Neural cell (in vitro differentiated cells): ENCODE measurements around the gene PTPRN2. TPM values are rescaled to one million over a fixed set of nuclear protein-coding genes. Genes with fewer than 3 reads are reported as not detected.

Source experiments
- H2AFZ ChIP-seq: fragments of 200-600, 300-800 bp; sonication (generic), shearing (Covaris generic); 2 replicates; pipeline ENCODE4 v1.6.0; 2014; ENCODE audit warnings: low read depth, mild to moderate bottlenecking, antibody characterized with exemption, low read length, moderate library complexity
- H3F3A ChIP-seq: fragments of 200-600 bp; shearing (Covaris generic); 2 replicates; pipeline ENCODE4 v1.6.1; 2016; ENCODE audit warnings: mild to moderate bottlenecking, moderate library complexity, mixed read lengths, antibody characterized with exemption, low read length; ENCODE audit not compliant: insufficient read depth, poor library complexity, severe bottlenecking
- H3K27ac ChIP-seq: fragments of 200-600, 300-800 bp; sonication (generic), shearing (Covaris generic); 2 replicates; pipeline ENCODE4 v1.5.1; 2014; ENCODE audit warnings: mild to moderate bottlenecking, low read length, moderate library complexity
- H3K27me3 ChIP-seq: fragments of 300-800, 200-600 bp; sonication (generic), shearing (Covaris generic); 2 replicates; pipeline ENCODE4 v1.6.0; 2014; ENCODE audit warnings: mild to moderate bottlenecking, low read depth, low read length, moderate library complexity; ENCODE audit not compliant: insufficient read depth
- H3K36me3 ChIP-seq: fragments of 300-800, 200-600 bp; sonication (generic), shearing (Covaris generic); 2 replicates; pipeline ENCODE4 v1.5.1; 2014; ENCODE audit warnings: mild to moderate bottlenecking, antibody characterized with exemption, low read length, moderate library complexity; ENCODE audit not compliant: insufficient read depth
- H3K4me2 ChIP-seq: fragments of 300-800, 200-600 bp; sonication (generic), shearing (Covaris generic); 2 replicates; pipeline ENCODE4 v1.6.0; 2014; ENCODE audit warnings: mild to moderate bottlenecking, low read length
- H3K4me3 ChIP-seq: fragments of 300-800, 200-600 bp; sonication (generic), shearing (Covaris generic); 2 replicates; pipeline ENCODE4 v1.5.1; 2014; ENCODE audit warnings: mild to moderate bottlenecking, low read length, moderate library complexity
- H3K79me2 ChIP-seq: fragments of 200-600 bp; shearing (Covaris generic); replicated peaks from 2 replicates; pipeline ENCODE4 v1.6.0; 2014; ENCODE audit warnings: mild to moderate bottlenecking, low read length, moderate library complexity; ENCODE audit not compliant: insufficient read depth
- H3K9ac ChIP-seq: fragments of 300-800, 200-600 bp; sonication (generic), shearing (Covaris generic); 2 replicates; pipeline ENCODE4 v1.6.1; 2016; ENCODE audit warnings: mild to moderate bottlenecking, low read length, mixed read lengths
- H3K9me2 ChIP-seq: fragments of 200-600 bp; shearing (Covaris generic); 2 replicates; pipeline ENCODE4 v1.6.1; 2016; ENCODE audit warnings: mild to moderate bottlenecking, low read length, mixed read lengths; ENCODE audit not compliant: insufficient read depth
- H3K9me3 ChIP-seq: fragments of 200-600, 300-800 bp; sonication (generic), shearing (Covaris generic); 2 replicates; pipeline ENCODE4 v1.6.1; 2016; ENCODE audit warnings: mild to moderate bottlenecking, mixed run types, low read length, moderate library complexity, mixed read lengths
- H4K20me1 ChIP-seq: fragments of 200-600 bp; shearing (Covaris generic); 2 replicates; pipeline ENCODE4 v1.6.1; 2016; ENCODE audit warnings: mild to moderate bottlenecking, mixed run types; ENCODE audit not compliant: insufficient read depth
- EP300 ChIP-seq: fragments of 450-650 bp; conservative IDR thresholded peaks from 2 replicates; pipeline ENCODE4 v1.6.1; 2014; ENCODE audit warnings: antibody characterized with exemption, mild to moderate bottlenecking, moderate library complexity; ENCODE audit not compliant: poor library complexity, severe bottlenecking
- EZH2 ChIP-seq: fragments of 200-600, 300-800 bp; shearing (Covaris generic), sonication (generic); IDR thresholded peaks from 2 replicates; pipeline ENCODE4 v1.6.1; 2014; ENCODE audit warnings: antibody characterized with exemption, low read length, borderline replicate concordance, mild to moderate bottlenecking; ENCODE audit not compliant: insufficient read depth, poor library complexity, severe bottlenecking
- MXI1 ChIP-seq: fragments of 450-650 bp; conservative IDR thresholded peaks from 2 replicates; pipeline ENCODE4 v1.6.1; 2014; ENCODE audit warnings: antibody characterized with exemption, mild to moderate bottlenecking; ENCODE audit not compliant: poor library complexity, severe bottlenecking
- POLR2AphosphoS5 ChIP-seq: IDR thresholded peaks from 2 replicates; pipeline ENCODE4 v1.6.1; 2012
- RAD21 ChIP-seq: fragments of 450-650 bp; conservative IDR thresholded peaks from 2 replicates; pipeline ENCODE4 v1.6.1; 2014; ENCODE audit warnings: antibody characterized with exemption, mild to moderate bottlenecking, moderate library complexity
- SMC3 ChIP-seq: fragments of 450-650 bp; conservative IDR thresholded peaks from 2 replicates; pipeline ENCODE4 v1.6.1; 2014; ENCODE audit warnings: antibody characterized with exemption, mild to moderate bottlenecking, moderate library complexity; ENCODE audit not compliant: poor library complexity
- TAF1 ChIP-seq: IDR thresholded peaks from 2 replicates; pipeline ENCODE4 v1.6.1; 2012; ENCODE audit warnings: low read depth
- polyA plus RNA-seq: library from polyadenylated mRNA; depleted of rRNA; stranded (reverse); fragments of >200 nt; gene quantifications from 2 replicates; pipeline ENCODE4 v1.2.3, GENCODE V29; 2014
- TF ChIP-seq, protein P1 (sequence below): IDR thresholded peaks from 2 replicates; pipeline ENCODE4 v1.6.1; 2012; ENCODE audit warnings: borderline replicate concordance
- TF ChIP-seq, protein P2 (sequence below): fragments of 450-650 bp; IDR thresholded peaks from 2 replicates; pipeline ENCODE4 v1.5.1; 2014; ENCODE audit warnings: antibody characterized with exemption, mild to moderate bottlenecking, moderate library complexity; ENCODE audit not compliant: poor library complexity, severe bottlenecking

Gene PTPRN2
- polyA plus RNA-seq, 1 donor from 2014 or later, result 31.0 TPM

DNA sequence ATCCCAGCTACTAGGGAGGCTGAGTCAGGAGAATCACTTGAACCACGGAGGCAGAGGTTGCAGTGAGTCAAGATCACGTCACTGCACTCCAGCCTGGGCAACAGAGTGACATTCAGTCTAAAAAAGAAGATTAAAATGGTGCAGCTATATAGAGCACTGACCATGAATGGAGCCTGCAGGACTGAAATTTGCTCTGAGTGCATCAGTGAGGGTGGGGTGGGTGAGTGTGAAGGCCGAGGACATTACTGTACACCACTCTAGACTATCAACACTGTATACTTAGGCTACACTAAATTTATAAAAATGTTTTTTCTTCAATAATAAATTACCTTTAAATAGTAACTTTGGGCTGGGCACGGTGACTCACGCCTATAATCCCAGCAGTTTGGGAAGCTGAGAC lies 294.7 kb downstream of the PTPRN2 start:
- Histone ChIP-seq H3K79me2 (no peaks in the 10 kb centered on the region), H3K9me2 (no peaks in the 10 kb centered on the region), H3K36me3 (no peaks in the 10 kb centered on the region), H2AFZ (no peak overlapping the region), H3K9me3 (peaks cover 14% of the 10 kb centered on the region), H3K4me3 (no peak overlapping the region), H4K20me1 (no peaks in the 10 kb centered on the region), H3F3A (no peaks in the 10 kb centered on the region), H3K27ac (no peak overlapping the region), H3K27me3 (no peaks in the 10 kb centered on the region), H3K4me2 (no peak overlapping the region), H3K9ac (no peak overlapping the region)
- no peak for TF ChIP-seq RAD21
- TF ChIP-seq EZH2, result no peak
- TF ChIP-seq MXI1, result no peak
- no peak for TF ChIP-seq TAF1
- no peak for TF ChIP-seq SMC3
- TF ChIP-seq, protein P1, sequence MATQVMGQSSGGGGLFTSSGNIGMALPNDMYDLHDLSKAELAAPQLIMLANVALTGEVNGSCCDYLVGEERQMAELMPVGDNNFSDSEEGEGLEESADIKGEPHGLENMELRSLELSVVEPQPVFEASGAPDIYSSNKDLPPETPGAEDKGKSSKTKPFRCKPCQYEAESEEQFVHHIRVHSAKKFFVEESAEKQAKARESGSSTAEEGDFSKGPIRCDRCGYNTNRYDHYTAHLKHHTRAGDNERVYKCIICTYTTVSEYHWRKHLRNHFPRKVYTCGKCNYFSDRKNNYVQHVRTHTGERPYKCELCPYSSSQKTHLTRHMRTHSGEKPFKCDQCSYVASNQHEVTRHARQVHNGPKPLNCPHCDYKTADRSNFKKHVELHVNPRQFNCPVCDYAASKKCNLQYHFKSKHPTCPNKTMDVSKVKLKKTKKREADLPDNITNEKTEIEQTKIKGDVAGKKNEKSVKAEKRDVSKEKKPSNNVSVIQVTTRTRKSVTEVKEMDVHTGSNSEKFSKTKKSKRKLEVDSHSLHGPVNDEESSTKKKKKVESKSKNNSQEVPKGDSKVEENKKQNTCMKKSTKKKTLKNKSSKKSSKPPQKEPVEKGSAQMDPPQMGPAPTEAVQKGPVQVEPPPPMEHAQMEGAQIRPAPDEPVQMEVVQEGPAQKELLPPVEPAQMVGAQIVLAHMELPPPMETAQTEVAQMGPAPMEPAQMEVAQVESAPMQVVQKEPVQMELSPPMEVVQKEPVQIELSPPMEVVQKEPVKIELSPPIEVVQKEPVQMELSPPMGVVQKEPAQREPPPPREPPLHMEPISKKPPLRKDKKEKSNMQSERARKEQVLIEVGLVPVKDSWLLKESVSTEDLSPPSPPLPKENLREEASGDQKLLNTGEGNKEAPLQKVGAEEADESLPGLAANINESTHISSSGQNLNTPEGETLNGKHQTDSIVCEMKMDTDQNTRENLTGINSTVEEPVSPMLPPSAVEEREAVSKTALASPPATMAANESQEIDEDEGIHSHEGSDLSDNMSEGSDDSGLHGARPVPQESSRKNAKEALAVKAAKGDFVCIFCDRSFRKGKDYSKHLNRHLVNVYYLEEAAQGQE, result no peak
- no peak for TF ChIP-seq EP300
- no peak for TF ChIP-seq POLR2AphosphoS5
- TF ChIP-seq, protein P2, sequence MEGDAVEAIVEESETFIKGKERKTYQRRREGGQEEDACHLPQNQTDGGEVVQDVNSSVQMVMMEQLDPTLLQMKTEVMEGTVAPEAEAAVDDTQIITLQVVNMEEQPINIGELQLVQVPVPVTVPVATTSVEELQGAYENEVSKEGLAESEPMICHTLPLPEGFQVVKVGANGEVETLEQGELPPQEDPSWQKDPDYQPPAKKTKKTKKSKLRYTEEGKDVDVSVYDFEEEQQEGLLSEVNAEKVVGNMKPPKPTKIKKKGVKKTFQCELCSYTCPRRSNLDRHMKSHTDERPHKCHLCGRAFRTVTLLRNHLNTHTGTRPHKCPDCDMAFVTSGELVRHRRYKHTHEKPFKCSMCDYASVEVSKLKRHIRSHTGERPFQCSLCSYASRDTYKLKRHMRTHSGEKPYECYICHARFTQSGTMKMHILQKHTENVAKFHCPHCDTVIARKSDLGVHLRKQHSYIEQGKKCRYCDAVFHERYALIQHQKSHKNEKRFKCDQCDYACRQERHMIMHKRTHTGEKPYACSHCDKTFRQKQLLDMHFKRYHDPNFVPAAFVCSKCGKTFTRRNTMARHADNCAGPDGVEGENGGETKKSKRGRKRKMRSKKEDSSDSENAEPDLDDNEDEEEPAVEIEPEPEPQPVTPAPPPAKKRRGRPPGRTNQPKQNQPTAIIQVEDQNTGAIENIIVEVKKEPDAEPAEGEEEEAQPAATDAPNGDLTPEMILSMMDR, result no peak

DNA sequence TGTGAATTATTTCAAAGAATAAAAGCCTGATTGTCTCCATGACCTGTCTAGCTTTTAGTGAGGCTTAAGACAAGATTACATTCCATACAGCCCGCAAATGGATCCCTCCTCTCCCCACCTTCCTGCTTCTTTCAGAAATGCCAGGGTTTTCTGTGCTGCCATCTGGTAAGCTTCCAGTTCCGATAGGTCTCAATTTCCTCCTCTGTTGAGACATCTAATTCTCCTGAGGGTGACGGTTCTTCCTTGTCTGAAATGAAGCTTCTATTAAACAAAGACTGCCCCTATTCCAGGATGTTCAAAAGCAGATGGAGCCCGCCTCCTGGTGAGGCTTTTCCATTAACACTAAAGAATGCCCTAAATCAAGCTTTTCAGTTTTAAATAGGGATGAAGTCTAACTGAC lies 295.6 kb downstream of the PTPRN2 start:
- H2AFZ ChIP-seq, result no peak overlapping the region
- no peak overlapping the region for H3K27ac ChIP-seq
- H3F3A ChIP-seq, result no peaks in the 10 kb centered on the region
- H3K36me3 ChIP-seq, result no peaks in the 10 kb centered on the region
- H3K79me2 ChIP-seq, result no peaks in the 10 kb centered on the region
- no peaks in the 10 kb centered on the region for H3K27me3 ChIP-seq
- no peak overlapping the region for H3K9ac ChIP-seq
- no peaks in the 10 kb centered on the region for H3K9me2 ChIP-seq
- H3K9me3 ChIP-seq, result peaks cover 14% of the 10 kb centered on the region
- no peak for TF ChIP-seq SMC3
- no peak for TF ChIP-seq EZH2
- no peak for TF ChIP-seq TAF1
- TF ChIP-seq RAD21, result no peak
- TF ChIP-seq, protein P2, result no peak
- no peak for TF ChIP-seq EP300
- TF ChIP-seq, protein P1, result no peak
- TF ChIP-seq POLR2AphosphoS5, result no peak
- TF ChIP-seq MXI1, result no peak
- no peak overlapping the region for H3K4me2 ChIP-seq
- no peak overlapping the region for H3K4me3 ChIP-seq
- no peaks in the 10 kb centered on the region for H4K20me1 ChIP-seq
